AG09319 (cell line): ENCODE measurements around the gene TBC1D5.

ENCODE experiments used
- DNase-seq: peaks from one replicate; pipeline ENCODE4 v3.0.0-alpha.2; 2010; ENCODE audit warnings: low read depth; ENCODE audit errors: extremely low read depth
- TF ChIP-seq, protein P1 (sequence below): IDR thresholded peaks from 2 replicates; pipeline ENCODE4 v1.5.1; 2011; ENCODE audit warnings: low read depth, mild to moderate bottlenecking, inconsistent platforms, low read length, moderate library complexity

The TBC1D5 gene

DNA sequence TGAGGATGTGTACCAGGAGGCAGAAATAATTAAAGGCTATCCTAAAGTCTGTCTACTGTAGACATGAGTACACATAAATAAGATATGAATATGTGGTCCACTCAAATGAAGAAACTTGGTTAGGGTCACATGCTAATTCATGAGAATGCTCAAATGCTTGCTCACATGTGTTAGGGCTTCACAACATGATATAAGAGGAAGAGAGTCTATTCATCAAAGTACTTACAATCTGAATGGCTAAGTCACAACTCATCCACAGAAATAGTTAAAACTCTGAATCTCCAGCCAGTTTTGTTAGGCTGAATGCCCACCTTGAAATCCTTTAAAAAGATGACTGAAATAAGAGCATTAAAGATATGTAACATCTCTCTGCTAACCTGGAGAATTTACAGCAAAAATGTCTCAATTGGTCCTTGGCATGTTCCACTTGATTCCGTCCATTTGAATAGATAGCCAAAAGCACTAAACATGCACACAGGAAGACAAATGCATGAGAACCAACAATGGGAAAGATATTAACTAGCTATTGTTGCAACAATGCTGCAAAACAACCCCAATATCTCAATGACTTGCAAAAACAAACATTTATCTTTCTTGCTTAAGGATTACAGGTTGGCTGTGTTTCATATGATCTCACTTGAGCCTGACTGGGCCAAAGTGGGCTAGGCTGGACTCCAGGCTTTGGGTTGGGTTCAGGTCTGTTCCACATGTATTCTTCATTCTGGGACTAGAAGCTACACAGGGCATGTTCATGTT is 10.6 kb upstream of the TBC1D5 start:
- DNase-seq, result no peak
- TF ChIP-seq, protein P1, sequence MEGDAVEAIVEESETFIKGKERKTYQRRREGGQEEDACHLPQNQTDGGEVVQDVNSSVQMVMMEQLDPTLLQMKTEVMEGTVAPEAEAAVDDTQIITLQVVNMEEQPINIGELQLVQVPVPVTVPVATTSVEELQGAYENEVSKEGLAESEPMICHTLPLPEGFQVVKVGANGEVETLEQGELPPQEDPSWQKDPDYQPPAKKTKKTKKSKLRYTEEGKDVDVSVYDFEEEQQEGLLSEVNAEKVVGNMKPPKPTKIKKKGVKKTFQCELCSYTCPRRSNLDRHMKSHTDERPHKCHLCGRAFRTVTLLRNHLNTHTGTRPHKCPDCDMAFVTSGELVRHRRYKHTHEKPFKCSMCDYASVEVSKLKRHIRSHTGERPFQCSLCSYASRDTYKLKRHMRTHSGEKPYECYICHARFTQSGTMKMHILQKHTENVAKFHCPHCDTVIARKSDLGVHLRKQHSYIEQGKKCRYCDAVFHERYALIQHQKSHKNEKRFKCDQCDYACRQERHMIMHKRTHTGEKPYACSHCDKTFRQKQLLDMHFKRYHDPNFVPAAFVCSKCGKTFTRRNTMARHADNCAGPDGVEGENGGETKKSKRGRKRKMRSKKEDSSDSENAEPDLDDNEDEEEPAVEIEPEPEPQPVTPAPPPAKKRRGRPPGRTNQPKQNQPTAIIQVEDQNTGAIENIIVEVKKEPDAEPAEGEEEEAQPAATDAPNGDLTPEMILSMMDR, result no peak

DNA sequence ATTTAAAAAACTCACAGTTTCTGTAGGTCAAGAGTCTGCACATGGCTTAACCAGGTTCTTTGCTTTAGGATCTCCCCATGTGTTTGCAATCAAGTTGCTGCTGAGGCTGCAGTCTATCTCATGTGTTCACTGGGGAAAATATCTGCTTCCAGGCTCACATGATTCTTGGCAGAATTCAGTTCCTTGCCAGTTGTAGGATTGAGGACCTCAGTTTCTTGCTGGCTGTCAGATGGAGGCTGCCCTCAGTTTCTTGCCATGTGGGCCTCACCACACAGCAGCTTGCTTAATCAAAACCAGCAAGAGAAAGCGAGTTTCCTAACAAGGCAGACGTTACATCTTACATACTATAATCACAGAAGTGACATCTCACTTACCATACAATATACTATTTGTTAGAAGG is 10.0 kb upstream of the TBC1D5 start:
- TF ChIP-seq, protein P1, result no peak
- DNase-seq, result peak; percentile 11

DNA sequence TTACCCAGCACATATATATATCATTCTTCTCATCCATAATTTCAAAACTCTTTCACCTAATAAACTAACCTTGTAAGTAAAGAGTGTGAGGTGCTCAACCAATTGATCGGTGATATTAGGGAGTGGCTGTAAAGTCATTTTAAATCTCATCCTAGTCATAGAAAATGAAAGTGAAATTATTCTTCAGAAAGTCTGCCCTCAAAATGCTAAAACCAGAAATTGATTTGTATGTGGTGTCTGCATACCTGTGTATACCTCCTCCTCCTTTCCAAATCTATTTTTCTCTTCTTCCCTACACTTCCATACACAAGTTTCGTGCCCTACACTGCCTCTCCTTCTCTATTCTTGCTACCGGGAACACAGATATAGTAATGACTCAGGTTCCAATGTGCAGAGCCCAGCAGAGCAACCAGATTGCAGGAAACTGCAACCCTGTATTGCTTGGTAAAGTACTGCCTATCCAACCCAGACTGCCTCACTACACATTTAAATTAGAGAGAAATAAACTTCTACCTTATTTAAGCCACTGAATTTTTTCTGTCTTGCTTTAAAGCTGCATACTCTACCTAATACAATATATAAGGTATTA is 7.4 kb upstream of the TBC1D5 start:
- DNase-seq, result no peak
- TF ChIP-seq, protein P1, result no peak

DNA sequence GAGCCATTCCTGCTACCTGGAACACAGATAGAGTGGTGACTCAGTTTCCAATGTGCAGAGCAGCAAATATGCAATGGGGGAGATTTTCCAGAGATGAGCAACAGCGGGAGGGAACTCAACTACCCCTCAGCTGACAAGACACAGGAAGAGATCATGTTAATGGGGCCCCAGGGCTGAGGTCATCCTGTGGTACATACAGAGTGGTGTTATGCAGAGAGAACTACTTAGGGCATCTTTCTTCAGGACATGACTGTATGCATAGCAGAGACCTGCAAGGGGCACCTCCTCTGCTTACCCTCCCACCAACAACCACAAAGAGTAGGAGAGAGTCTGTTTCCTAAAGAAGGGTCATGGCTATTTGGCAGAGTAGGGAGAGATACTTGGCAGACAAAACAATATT is 6.8 kb upstream of the TBC1D5 start:
- DNase-seq, result no peak
- TF ChIP-seq, protein P1, result no peak

DNA sequence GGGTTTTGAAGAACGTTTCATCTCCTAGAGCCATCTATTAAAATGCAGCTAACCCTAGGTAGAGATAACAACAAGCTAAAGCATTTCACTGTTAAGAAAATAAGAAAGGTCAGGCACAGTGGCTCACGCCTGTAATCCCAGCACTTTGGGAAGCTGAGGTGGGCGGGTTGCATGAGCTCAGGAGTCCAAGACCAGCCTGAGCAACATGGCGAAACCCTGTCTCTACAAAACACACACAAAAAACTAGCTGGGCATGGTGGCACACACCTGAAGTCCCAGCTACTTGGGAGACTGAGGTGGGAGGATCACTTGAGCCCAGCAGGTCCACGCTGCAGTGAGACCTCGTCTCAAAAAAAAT is 5.4 kb upstream of the TBC1D5 start:
- DNase-seq, result no peak
- TF ChIP-seq, protein P1, result no peak

DNA sequence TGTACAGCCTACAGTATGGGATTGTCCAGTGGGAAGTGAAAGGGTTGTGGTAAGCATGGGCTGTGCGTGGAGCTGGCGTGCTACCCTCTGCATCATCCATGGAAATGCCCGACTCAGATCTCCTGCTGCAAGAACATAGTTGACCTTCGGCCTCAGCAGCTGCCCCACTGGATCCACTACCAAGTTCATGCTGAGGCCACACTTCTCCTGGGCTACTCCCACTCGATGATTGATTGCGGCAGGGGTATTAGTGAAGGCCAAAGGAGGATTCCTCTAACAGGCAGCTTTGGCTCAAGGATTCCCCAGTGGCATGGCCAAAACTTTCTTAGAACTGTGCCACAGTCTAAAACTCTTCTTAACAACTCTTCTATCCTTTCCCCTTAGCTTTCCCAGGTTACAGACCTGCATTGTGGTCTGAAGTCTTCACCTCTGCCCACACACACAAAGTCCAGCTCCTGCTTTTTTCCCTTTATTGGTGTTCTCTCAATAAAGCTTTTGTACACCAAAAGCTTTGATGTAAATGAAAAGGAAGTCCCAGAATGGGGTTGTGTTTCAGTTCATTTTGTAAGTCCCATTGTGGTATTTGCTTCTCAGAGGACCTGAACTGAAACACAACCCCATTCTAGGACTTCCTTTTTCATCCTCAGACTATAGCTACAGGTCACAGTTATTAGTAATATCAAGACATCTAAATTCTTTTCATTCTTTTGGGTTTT is 4.9 kb upstream of the TBC1D5 start:
- TF ChIP-seq, protein P1, result no peak
- DNase-seq, result no peak

DNA sequence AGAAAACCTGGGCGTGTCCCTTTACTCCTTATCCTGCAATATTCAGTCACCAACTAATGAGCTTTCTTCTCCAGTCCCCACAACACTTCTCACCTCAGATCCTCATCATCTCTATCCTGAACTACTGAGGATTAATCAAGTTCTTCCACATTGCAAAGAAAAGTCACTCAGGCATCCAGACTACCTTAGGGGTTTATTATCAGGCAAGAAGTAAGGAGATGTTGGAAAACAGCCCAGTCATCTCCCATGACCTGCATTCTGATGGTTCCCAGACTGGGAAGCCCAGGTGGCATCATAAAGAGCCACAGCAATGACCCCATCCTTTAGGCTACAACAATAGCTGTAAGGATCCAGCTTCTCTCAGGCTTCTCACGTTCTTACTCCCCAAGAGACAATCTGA is 3.5 kb upstream of the TBC1D5 start:
- TF ChIP-seq, protein P1, result no peak
- DNase-seq, result no peak
